Esophagus squamous epithelium (tissue), 5 donors: ENCODE data around the gene ATP8B3. TPM values are rescaled to one million over a fixed set of nuclear protein-coding genes. Genes with fewer than 3 reads are reported as not detected.
"Not testable (repeated sequence)": the region's sequence is repeated elsewhere in the genome, so short reads cannot be mapped to it uniquely, and the experiment has no call there.

ENCODE experiments used
- DNase-seq: peaks from one replicate; lab custom pipeline; 2025; lab: John Stamatoyannopoulos, UW
- H3K27ac ChIP-seq, 4 donors: fragments of 200-600 bp; sonication (generic); one replicate each; pipeline ENCODE4 v1.5.1; 2016 to 2019; ENCODE audit warnings: mild to moderate bottlenecking in 1 of 4
- H3K27me3 ChIP-seq, 4 donors: fragments of 200-600 bp; sonication (generic); 1 replicate in 3 of 4; 2 replicates in 1 of 4; pipeline versions ENCODE4 v1.5.1 to v1.6.0; 2017 to 2021; ENCODE audit warnings: antibody characterized with exemption in 1 of 4
- H3K36me3 ChIP-seq, 3 donors: fragments of 200-600 bp; sonication (generic); one replicate each; pipeline ENCODE4 v1.5.1; 2016 to 2019
- H3K4me1 ChIP-seq, 3 donors: fragments of 200-600 bp; sonication (generic); one replicate each; pipeline ENCODE4 v1.5.1; 2017 to 2019
- H3K4me3 ChIP-seq, 4 donors: fragments of 200-600 bp; sonication (generic); 1 replicate in 3 of 4; 2 replicates in 1 of 4; pipeline ENCODE4 v1.5.1; 2016 to 2019; ENCODE audit warnings: mild to moderate bottlenecking in 2 of 4, moderate library complexity in 1 of 4
- H3K9me3 ChIP-seq, 3 donors: fragments of 200-600 bp; sonication (generic); one replicate each; pipeline ENCODE4 v1.5.1; 2016 to 2019
- CTCF ChIP-seq, 6 experiments: fragments of 450-650 bp in 4 of 6; fragments of 200-600 bp in 2 of 6; sonication (generic) in 2 of 6; IDR thresholded peaks; one replicate each; pipeline ENCODE4 v1.5.1; 2016 to 2019; ENCODE audit warnings: antibody characterized with exemption in 6 of 6, mild to moderate bottlenecking in 4 of 6, moderate library complexity in 4 of 6
- POLR2A ChIP-seq, 4 donors: fragments of 450-650 bp; IDR thresholded peaks; one replicate each; pipeline ENCODE4 v1.6.1; 2017; ENCODE audit warnings: antibody characterized with exemption in 4 of 4, mild to moderate bottlenecking in 4 of 4, moderate library complexity in 3 of 4
- WGBS, 2 donors: methylation state at CpG; one replicate each; pipeline ENCODE4 v1.1.5; 2018; 5-methylcytosine and 5-hydroxymethylcytosine counted together
- intact Hi-C: fragments of 100-400 bp; cut with DNase I; formaldehyde crosslinking; loops from one replicate; pipeline ENCODE4 v1.15.0; 2022
- total RNA-seq, 4 donors: library from RNA; depleted of rRNA; stranded (reverse); fragments of >200 nt; gene quantifications; one replicate each; pipeline ENCODE4 v1.1.0, GENCODE V29; 2016
- donor health status: DM: yes; HTN: yes; CAD: no.

The ATP8B3 gene
- total RNA-seq, 4 donors from 2014 or later = 0.57 to 3.0 (median 1.4) TPM

- Histone ChIP-seq H3K9me3 (no peaks in the 10 kb centered on the region), H3K36me3 (no peaks in the 10 kb centered on the region), H3K4me1 (peaks cover 0 to 28% (median 0%) of the 10 kb centered on the region in 3 donors), H3K4me3 (no peak overlapping the region), H3K27ac (no peak overlapping the region), H3K27me3 (no peaks in the 10 kb centered on the region)
- WGBS, 2 donors = 89% methylated on average over 2 to 16 of the region's 24 CpGs
- TF ChIP-seq POLR2A (IDR thresholded peaks at IDR 0.05) = no peak
- no peak for TF ChIP-seq CTCF (IDR thresholded peaks at IDR 0.05)
- intact Hi-C loops = loop anchor here (10.0 kb wide), 1 partner anchor 261 kb away; no protein-coding TSS in a partner anchor
- DNase-seq = no peak
Measured at GRCh38 chr19:1805401-1806183, 6.5 kb downstream of the ATP8B3 start.

- Histone ChIP-seq H3K4me1 (peaks cover 0 to 23% (median 0%) of the 10 kb centered on the region in 3 donors), H3K36me3 (no peaks in the 10 kb centered on the region), H3K4me3 (no peak overlapping the region), H3K27ac (no peak overlapping the region), H3K9me3 (no peaks in the 10 kb centered on the region), H3K27me3 (no peaks in the 10 kb centered on the region)
- DNase-seq = no peak
- WGBS, 2 donors = 82 to 90% methylated on average over 4 to 6 of the region's 6 CpGs
- TF ChIP-seq POLR2A (IDR thresholded peaks at IDR 0.05) (no peak), CTCF (IDR thresholded peaks at IDR 0.05) (no peak)
- intact Hi-C loops = loop anchor here (10.0 kb wide), 1 partner anchor 260 kb away; no protein-coding TSS in a partner anchor
Measured at GRCh38 chr19:1804858-1805257, 7.2 kb downstream of the ATP8B3 start.

- H3K27me3 ChIP-seq = peaks cover 0 to 23% (median 0%) of the 10 kb centered on the region in 4 donors
- WGBS, 2 donors = 84 to 90% methylated on average over 10 to 11 of the region's 36 CpGs
- no peaks in the 10 kb centered on the region for H3K9me3 ChIP-seq
- H3K4me3 ChIP-seq = no peak overlapping the region
- intact Hi-C loops = loop anchor here (10.0 kb wide), 2 partner anchors 125 to 255 kb away; no protein-coding TSS in a partner anchor
- no peak for DNase-seq
- H3K4me1 ChIP-seq = peaks cover 0 to 9% (median 3%) of the 10 kb centered on the region in 3 donors
- H3K36me3 ChIP-seq = no peaks in the 10 kb centered on the region
- H3K27ac ChIP-seq = no peak overlapping the region
- no peak for TF ChIP-seq CTCF (IDR thresholded peaks at IDR 0.05)
- TF ChIP-seq POLR2A (IDR thresholded peaks at IDR 0.05) = no peak
Measured at GRCh38 chr19:1799695-1800342, 12.3 kb downstream of the ATP8B3 start.

GRCh38 chr19:1797313-1797712 lies 14.8 kb downstream of the ATP8B3 start:
- not testable (repeated sequence) for H3K27ac ChIP-seq, H3K4me3 ChIP-seq, DNase-seq, H3K36me3 ChIP-seq, H3K9me3 ChIP-seq
- WGBS, 2 donors = 77 to 84% methylated on average over 7 of the region's 7 CpGs
- Histone ChIP-seq H3K4me1 (peaks cover 0 to 13% (median 3%) of the 10 kb centered on the region in 3 donors), H3K27me3 (peaks cover 0 to 42% (median 0%) of the 10 kb centered on the region in 4 donors)
- intact Hi-C loops = loop anchor here (10.0 kb wide), 1 partner anchor 123 kb away; no protein-coding TSS in a partner anchor

- Histone ChIP-seq H3K9me3 (no peaks in the 10 kb centered on the region), H3K27ac (no peak overlapping the region), H3K27me3 (peaks cover 0 to 49% (median 0%) of the 10 kb centered on the region in 4 donors), H3K4me3 (no peak overlapping the region), H3K4me1 (peaks cover 0 to 13% (median 3%) of the 10 kb centered on the region in 3 donors), H3K36me3 (no peaks in the 10 kb centered on the region)
- 42 to 80% methylated on average over 1 to 9 of the region's 52 CpGs for WGBS, 2 donors
- intact Hi-C loops = loop anchor here (10.0 kb wide), 1 partner anchor 122 kb away; no protein-coding TSS in a partner anchor
- TF ChIP-seq CTCF (IDR thresholded peaks at IDR 0.05) (no peak), POLR2A (IDR thresholded peaks at IDR 0.05) (no peak)
- DNase-seq = no peak
Measured at GRCh38 chr19:1796395-1797142, 15.5 kb downstream of the ATP8B3 start.
